Activated CD4-positive, CD25-positive, alpha-beta regulatory T cell treated with anti-CD3 and anti-CD28 coated beads, Interleukin-2, amount 50 U/mL, for 16 hours (primary cell): ENCODE results near the gene RABGGTA.
"Not testable (repeated sequence)": the region's sequence is repeated elsewhere in the genome, so short reads cannot be mapped to it uniquely, and the experiment has no call there.

ENCODE experiments used
- DNase-seq: peaks from one replicate; pipeline ENCODE4 v3.0.0-alpha.2; 2020; ENCODE audit warnings: low read depth, low spot score

Gene RABGGTA

DNA sequence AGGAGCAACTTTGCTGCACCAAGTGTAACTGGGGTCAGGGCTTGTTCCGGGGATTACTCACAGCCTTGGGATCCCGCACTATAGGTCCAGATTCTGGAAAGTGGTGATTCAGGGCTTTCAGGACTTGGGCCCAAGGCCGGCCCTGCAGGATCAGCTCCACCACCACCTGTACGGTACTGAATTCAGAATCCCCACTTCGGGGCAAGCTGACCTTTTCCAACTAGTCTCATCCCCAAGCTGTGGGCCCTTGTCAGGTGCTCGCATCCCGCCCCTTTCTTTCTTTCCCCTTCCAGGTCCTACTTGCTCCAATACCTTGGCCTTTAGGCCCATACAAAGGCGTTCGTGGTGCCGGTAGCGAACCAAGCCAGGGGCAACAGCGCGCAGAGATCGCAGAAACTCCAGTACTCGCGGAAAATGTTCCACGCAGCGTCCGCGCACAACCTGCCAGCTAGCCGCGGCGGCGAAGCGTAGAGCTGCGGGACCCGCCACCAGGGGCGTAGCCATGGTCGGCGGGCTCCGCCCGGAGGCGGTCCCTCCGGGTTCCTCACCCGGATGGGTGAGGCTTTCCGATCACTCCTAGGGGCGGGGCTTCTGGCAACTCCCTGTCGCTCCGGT lies 29.5 kb downstream of the RABGGTA start:
- DNase-seq, result peak; percentile 85

DNA sequence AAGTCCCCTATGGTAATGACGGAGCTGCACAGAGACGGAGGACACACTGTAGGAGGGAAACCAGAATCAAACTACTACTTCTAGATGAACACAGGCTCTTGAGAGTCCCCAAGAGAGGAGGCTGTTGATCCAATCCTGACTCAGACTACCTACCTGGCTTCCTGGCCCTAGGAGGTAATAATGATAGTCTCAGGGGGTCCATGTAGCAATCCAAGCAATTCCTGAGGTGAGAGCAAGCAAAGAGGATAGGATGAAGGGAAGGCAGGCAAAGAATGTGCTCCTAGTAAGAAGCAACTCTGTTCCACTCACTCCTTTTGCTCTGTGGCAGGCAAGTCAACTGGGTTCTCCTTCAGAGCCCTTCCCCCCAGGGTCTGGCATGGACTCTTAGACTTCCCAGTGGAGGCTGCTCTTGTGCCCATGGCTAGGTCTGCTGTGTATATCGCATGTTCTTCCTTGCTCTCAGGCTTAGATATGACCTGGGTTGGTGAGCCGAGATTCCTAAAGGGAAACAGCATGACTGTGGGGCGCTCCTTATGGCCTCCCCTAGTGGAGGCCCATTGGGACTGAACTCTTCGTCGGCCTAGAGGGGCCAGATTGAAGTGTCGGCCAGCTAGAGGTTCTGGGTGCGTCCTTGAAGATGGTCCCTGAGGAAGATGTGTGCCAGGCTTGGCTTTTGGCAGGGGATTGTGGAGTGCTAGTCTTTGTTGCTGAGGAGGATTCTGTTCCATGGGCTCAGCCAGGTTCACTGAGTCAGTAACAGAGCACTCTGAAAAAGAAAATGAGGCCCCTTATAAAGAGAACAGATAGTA lies 31.1 kb downstream of the RABGGTA start:
- no peak for DNase-seq

DNA sequence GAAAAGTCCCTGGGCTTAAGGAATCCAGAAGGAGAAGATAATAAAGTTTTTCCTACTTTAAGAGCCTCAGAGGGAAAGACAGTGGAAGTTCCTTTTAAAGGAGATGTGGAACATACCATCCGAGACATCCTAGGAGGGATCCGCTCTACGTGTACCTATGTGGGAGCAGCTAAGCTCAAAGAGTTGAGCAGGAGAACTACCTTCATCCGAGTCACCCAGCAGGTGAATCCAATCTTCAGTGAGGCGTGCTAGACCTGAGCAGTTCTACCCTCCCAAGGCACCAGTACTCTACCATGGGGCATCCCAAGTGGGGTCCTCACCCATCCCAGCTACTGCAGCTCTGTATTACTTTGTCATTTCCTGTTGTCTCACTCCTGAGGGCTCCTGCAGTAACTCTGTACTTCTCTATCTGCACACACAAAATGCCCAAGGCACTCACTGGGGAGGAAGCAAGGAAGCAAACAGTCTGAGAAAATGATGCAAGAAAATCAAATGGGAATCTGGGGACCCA lies 32.8 kb downstream of the RABGGTA start:
- DNase-seq, result no peak

DNA sequence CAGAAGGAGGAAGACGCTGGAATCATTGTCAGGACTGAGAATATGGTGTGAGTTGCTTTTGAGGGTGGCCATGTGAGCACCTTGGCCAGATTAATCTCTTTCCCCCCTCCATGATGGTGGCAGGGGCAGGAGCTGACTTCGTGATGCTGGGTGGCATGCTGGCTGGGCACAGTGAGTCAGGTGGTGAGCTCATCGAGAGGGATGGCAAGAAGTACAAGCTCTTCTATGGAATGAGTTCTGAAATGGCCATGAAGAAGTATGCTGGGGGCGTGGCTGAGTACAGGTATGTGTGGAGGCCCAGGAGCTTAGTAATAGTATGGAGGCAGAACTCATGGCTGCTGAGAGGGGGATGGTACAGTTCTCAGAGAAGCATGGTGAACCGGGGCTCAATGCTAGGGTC lies 33.3 kb downstream of the RABGGTA start:
- DNase-seq, result no peak

DNA sequence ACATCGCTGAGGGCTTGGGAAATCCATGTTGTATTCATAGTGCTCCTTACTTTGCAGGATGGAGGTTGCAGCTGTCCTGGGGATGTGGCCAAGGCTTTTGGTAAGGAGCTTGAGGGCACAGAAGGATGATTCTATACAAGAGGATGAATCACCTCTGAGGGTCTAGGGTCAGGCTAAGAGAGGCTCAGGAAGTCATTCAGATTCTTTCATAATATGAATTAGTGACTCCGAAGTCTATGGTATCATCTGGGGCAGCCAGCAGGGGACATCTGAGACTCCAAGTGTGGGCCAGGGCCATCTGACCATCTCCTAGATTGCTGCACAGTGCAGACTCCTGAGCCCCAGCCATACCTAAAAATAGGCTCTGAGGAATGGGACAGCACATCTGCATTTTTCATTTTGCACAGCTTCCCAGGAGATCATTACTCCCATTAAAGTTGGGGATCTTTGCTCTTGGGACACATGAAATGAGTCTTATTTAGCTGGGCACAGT lies 33.9 kb downstream of the RABGGTA start:
- DNase-seq, result no peak

DNA sequence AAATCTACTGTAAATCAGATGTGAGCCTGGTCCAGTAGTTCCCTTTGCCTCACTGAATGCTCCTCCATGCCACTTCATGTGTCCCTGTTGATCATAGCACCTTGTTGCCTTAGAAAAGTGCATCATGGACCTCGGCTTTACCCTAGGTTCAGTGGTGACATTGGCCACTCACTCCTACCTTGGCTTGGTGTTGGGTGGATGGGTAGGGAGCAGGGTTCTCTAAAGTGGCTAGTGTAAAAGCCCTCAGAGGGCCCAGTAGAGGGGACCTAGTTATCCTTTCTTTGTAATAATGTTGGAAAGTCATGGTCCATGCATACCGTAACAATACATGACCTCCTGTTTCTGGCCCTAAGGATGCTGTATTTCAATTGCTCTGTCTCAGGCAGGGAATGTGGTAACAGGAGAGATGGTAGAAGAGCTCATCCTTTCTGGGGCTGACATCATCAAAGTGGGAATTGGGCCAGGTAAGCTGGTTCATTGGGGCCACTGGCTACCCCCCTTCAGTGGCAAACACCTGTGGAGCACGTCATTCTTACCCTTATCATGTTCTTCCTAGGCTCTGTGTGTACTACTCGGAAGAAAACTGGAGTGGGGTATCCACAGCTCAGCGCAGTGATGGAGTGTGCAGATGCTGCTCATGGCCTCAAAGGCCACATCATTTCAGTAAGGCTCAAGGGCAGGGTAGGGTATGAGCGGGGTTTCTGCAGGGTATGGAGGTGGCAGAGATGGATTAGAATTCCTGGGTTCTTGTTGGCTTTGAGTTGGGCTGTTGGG lies 34.5 kb downstream of the RABGGTA start:
- no peak for DNase-seq

DNA sequence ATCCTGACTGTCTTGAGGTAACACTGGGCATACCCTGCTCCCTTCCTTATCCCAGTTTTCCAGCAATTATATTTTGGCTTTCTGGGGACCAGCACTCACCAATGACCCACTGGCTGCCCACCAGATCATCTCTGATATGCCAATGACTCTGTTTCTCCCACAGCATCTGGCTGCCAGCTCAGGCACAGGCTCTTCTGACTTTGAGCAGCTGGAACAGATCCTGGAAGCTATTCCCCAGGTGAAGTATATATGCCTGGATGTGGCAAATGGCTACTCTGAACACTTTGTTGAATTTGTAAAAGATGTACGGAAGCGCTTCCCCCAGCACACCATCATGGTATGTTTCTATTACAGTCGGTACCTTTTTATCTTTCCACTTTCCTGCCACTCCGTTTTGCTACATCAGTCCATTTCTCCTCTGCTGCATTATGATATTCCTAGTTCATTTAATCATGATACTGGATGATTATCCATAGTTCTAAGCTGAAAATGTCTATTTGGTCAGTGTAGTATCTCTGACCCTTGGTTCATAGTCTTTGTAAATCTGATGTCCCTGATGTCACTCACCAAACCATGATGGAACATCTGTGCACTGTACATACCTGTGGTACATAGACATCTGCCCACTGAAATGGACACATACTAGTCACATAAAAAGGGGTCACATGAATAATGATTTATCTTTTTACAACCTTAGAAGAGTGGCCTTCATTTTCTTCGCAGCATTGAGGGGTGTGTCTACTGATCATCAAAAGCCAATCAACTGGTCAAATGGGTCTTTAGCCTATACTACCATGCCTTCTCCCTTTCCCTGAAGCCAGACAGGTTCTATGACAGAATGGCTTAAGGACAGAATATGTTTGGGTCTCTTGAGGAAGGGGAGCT lies 35.4 kb downstream of the RABGGTA start:
- no peak for DNase-seq

DNA sequence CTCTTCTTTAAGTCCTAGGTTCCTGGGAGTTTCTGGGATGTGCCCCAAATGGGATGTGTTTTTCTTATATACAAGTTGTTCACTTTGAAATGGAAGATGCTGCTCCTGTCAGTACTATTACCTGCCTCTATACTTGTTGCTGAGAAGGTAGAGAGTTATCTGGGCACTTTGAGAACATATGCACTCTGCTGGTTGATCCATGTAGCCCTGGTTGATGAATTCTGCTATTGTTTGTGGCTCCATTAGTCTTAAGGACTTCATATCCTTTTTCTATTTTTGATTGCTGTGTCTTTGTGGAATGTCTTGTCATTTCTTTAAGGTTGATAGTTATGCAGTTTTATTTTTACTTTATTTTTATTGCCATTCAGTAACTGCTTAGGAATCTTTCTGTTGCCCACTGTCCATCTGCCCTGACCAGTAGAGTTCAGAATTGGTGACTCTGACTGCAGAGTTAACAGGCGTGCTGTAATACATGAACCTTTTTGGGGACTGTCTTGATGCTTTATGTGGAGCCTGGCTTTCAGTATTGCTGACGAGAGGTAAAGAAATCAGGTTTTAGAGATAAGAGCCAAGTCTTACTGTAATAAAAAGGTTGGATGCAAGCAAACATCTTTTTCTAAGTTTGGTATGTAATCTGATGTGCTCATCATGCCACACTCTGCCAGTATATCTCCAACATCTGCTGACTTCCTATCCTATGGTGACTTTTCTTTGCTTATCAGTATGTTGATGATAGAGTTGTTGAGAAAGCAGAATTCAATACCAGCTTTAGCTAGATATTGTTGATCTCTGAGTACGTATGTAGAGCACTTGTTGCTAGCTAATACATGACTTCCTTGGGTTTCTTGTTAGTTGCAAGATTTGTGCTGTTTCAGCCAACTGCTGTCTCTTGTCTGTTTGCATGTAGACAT lies 37.0 kb downstream of the RABGGTA start:
- no peak for DNase-seq

DNA sequence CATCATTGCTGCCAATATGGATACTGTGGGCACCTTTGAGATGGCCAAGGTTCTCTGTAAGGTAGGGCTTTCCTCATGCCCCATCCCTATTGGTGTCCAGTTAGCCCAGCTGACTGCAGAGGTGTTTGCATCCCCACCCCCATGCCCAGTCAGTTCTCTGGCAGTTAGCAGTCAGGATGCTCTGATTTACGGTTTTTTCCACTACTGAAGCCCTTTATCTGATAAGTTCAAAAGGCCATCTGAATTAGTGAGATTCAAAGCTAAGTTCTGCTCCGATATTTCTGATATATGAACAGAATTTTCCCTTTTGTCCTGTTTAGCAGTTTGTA lies 37.9 kb downstream of the RABGGTA start:
- DNase-seq, result no peak

DNA sequence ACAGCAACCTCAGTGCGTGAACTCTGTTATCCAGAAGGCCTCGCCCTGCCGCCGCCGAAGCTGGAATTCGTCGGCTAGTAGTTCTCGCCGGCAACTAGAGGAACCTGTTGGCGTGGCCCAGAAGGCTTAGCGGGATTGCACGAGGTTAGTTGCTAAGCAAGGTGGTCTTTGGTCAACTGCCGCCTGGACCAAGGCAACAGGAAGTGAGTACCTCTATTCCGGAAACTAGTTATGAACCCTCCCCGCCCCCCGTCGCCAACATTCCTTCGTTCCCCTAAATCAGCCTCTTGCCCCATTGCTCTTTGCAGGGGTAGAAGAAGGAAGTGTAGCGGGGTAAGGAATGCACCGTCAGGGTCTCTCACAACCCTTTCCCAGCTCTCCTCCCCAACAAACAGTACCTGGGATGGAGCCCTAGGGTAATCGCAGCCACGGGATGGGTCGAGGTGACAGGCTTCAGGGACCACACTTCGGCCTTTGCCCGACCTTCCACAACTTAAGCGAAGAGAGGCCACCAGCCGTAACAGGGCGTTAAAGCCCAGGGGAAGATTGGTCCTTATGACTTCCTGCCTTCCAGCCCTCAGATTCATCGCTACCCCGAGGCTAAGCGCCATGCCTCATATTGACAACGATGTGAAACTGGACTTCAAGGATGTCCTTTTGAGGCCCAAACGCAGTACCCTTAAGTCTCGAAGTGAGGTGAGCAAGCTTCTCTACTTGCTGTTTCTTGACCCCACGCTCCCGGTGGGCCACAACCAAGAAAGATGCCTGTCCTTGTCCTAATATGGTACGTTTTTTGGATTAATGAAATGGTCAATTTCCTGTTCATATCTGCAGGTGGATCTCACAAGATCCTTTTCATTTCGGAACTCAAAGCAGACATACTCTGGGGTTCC lies 38.5 kb downstream of the RABGGTA start, which contains the start of gene GMPR2:
TSS of gene GMPR2 (plus strand) at position 285 of the 893 bp plus-strand sequence. CDS start at position 610, 325 bp downstream.
- DNase-seq, result no peak

DNA sequence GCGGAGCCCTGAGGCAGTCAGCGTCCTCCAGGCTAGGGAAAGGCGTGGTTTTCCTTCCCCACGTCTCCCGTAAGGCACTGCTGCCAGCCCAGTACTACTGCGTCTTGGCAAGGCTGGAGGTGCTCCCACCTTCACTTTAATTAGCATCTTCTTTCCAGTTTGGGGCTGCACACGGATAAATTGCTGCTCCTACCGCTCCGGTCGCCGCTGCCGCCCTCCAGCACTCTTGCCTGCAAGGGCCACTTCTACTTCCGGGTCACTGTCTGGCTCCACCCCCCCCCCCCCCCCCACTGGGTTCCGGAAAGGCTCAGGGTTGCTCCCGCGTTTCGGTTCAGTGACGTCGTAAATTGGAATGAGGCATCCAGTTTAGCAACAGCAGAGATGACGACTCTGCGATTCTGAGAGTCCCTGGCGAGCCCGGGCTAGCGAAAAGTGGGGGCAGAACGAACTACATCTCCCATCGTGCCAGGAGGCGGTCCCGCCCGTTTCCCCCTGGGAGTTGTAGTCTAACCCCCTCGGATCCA lies 39.2 kb downstream of the RABGGTA start, which contains the start of gene NEDD8:
TSS of gene NEDD8 (minus strand) at position 247 of the 524 bp plus-strand sequence. CDS start at position 147, 100 bp downstream.
- DNase-seq, result peak; percentile 80

DNA sequence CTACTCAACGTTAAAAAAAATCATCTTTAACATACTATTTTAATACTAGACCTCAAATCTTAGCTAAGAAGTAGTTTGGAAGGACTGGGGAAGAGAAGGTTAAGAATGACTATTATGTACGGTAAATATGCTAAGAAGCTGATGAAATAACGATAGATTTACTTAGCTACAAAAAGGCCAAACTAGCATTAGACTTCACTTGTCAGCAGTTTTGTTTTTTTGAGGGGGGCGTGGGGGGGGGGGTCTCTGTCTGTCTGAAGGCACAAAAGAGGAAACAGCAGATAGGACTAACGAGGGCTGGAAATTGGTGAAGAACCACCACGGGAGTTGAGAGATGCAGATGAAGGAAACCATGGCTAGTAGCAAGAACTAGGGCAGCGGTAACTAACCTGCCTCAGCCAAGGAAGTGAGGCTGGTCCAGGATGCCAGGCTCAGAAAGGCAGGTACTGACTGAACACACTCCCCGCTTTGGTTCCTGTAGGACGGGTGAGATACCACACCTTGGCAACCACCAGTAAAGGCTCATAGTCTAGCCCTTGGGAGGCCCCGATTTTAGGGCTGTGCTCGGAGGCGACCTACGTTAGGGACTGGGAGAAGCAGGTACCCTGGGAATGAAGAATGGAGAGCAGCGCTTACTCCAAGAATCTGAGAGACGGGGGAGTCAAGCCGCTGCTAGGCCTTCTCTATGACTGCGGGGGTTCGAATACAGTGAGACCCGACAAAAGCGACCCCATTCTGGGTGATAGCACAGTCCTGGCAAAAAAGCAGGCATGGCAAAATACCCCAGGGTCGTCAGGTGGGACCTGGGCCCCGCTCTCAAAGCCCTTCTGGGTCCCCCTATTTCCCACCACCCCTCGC lies 39.9 kb downstream of the RABGGTA start:
- no peak for DNase-seq

DNA sequence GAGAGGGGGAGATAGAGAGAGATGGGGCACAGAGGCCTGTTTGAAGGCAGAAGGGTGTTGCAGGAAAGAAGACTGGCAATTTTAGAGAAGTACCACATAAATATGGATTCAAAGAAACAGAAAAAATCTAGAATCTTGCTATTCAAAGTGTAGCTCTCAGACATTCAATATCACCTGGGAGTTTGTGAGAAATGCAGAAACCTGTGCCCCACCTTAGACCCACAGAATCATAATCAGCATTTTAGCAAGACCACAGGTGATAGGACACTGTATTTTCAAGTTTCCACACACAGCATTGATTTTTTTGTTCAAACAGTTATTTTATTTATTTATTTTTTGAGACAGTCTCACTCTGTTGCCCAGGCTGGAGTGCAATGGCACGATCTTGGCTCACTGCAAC lies 42.5 kb downstream of the RABGGTA start:
- no peak for DNase-seq

DNA sequence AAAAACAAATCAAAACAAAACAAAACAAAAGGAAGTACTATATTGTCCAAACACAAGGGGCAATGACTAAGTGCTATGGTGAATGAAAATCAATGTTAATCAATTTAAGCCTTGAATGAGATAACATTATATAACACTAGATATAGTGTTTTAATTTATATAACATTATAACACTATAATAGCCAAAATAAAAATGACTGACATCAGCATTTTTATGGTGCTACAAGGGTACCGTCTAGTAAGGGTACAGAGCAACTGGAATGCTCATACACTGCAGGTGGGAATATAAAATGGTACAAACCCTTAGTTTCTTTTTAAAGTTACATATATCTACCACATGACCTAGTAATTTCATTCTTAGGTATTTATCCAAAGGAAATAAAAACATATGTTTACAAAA lies 44.9 kb downstream of the RABGGTA start:
- no peak for DNase-seq

DNA sequence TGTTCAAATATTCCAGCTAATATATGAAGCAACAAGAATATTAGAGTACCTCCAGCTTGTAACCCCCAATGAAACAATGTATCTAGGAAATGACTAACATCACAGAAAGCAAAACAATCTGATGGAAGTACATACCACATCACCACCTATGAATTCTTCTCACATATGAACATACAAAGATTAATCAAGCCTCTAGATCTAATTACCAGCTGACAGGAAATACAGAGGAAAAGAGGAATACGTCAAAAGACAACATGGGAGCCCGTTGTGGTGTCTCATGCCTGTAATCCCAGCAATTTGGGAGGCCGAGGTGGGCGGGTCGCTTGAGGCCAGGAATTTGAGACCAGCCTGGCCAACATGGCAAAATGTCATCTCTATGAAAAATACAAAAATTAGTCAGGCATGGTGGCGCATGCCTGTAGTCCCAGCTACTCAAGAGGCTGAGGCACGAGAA lies 46.8 kb downstream of the RABGGTA start:
- DNase-seq, result no peak

DNA sequence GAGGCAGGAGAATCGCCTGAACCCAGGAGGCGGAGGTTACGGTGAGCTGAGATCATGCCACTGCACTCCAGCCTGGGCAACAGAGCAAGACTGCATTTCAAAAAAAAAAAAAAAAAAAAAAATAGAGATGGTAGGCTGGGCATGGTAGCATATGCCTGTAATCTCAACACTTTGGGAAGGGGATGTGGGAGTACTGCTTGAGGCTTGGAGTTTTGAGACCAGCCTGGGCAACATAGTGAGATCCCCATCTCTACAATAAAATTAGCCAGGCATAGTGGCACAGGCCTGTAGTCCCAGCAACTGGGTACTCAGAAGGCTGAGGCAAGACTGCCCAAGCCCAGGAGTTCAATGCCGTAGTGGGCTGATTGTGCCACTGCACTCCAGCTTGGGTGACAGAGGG lies 48.4 kb downstream of the RABGGTA start:
- not testable (repeated sequence) for DNase-seq

DNA sequence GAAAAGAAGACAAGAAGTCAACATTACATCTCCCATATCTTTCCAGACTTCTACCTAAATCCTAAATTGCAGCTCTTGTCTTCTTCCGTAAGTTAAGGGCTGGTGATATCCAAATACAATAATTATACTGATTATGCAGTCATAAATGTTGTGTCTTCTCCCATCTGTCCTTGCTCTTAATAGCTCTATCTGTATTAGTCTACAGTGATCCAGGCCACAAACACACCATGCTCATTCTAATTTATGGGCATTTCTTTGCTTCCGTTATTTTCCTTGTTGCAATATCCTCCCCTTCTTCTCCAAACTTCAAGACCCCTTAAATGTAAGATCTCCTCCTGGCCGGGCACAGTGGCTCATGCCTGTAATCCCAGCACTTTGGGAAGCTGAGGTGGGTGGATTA lies 51.9 kb downstream of the RABGGTA start:
- DNase-seq, result no peak

DNA sequence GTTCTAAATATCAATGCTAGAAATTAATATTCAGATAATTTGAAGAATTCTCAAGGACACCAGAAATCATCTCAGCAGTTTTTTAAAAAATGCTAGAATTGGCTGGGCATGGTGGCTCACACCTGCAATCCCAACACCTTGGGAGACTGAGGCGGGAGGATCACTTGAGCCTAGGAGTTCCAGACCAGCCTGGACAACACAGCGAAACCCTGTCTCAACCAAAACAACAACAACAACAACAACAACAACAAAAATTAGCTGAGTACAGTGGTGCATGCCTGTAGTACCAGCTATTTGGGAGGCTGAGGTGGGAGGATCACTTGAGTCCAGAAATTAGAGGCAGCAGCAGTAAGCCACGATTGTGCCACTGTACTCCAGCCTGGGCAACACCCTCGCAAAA lies 52.3 kb downstream of the RABGGTA start:
- no peak for DNase-seq
